HepG2 (cell line): Measurements from ENCODE around the gene CDH12. TPM values are rescaled to one million over a fixed set of nuclear protein-coding genes. Genes with fewer than 3 reads are reported as not detected.

Experiments
- ATAC-seq: fragments of 200-7000 bp; cut with Tn5 transposase; 3 replicates; pipeline ENCODE4 v1.9.1; 2020; ENCODE audit warnings: mild to moderate bottlenecking, moderate library complexity
- BruUV-seq: library from RNA; stranded (reverse); fragments of 400-500 nt; replicated peaks from 2 replicates; lab custom pipeline; 2021; lab: Mats Ljungman, UMichigan
- CTCF ChIA-PET: fragments of 300-600 bp; formaldehyde crosslinking; extraction: SDS; loops from one replicate; lab custom pipeline; 2021; ENCODE audit warnings: low total read pairs, inconsistent platforms, low intra/inter-chr PET ratio; lab: Yijun Ruan, JAX
- POLR2A ChIA-PET: fragments of 350-600 bp; sonication (Branson Sonifier 250); formaldehyde crosslinking; loops from one replicate; lab custom pipeline; 2020; ENCODE audit warnings: antibody characterized with exemption, inconsistent platforms; lab: Yijun Ruan, JAX
- DNase-seq: peaks from one replicate; pipeline ENCODE4 v3.0.0-alpha.2; 2015; ENCODE audit warnings: low spot score
- FAIRE-seq: peaks from 3 replicates; lab custom pipeline; 2011; peaks lifted over from hg19 to GRCh38; lab: Jason Lieb, UNC
- H2AFZ ChIP-seq: one replicate; pipeline ENCODE4 v1.6.1; 2011; ENCODE audit warnings: low read length, inconsistent platforms
- H3K27ac ChIP-seq: fragments of 300-600 bp; 3 replicates; pipeline ENCODE4 v1.8.0; 2011; ENCODE audit warnings: mixed run types, mild to moderate bottlenecking, mixed read lengths, low read length, inconsistent platforms; ENCODE audit not compliant: insufficient read depth; ENCODE audit errors: extremely low read length
- H3K27me3 ChIP-seq, 2 experiments: fragments of 200-600 bp in 1 of 2; 2 replicates in 1 of 2; 3 replicates in 1 of 2; pipeline versions ENCODE4 v1.6.0 to v1.8.0; 2011; ENCODE audit warnings: low read length in 2 of 2, mild to moderate bottlenecking in 2 of 2, moderate library complexity in 2 of 2, inconsistent platforms in 1 of 2; ENCODE audit not compliant: insufficient read depth in 2 of 2, control insufficient read depth in 1 of 2
- H3K36me3 ChIP-seq, 2 experiments: fragments of 200-600 bp in 1 of 2; replicated peaks in 1 of 2; 2 replicates in 1 of 2; 3 replicates in 1 of 2; pipeline versions ENCODE4 v1.5.1 to v1.8.0; 2011; ENCODE audit warnings: low read length in 2 of 2, inconsistent platforms in 1 of 2; ENCODE audit not compliant: insufficient read depth in 2 of 2, control insufficient read depth in 1 of 2
- H3K4me1 ChIP-seq: 2 replicates; pipeline ENCODE4 v1.5.1; 2012; ENCODE audit warnings: low read length, inconsistent platforms; ENCODE audit not compliant: insufficient read depth
- H3K4me2 ChIP-seq: 2 replicates; pipeline ENCODE4 v1.6.0; 2011; ENCODE audit warnings: low read depth, low read length, inconsistent platforms
- H3K4me3 ChIP-seq, 3 experiments: fragments of 200-600 bp in 1 of 3; sonication (generic), shearing (Covaris generic) in 1 of 3; replicated peaks in 1 of 3; 2 replicates each; pipeline ENCODE4 v1.5.1; 2011 to 2016; ENCODE audit warnings: low read length in 3 of 3, inconsistent platforms in 2 of 3, low read depth in 2 of 3, mild to moderate bottlenecking in 2 of 3, control low read depth in 1 of 3, mixed read lengths in 1 of 3; ENCODE audit not compliant: insufficient read depth in 1 of 3
- H3K79me2 ChIP-seq: one replicate; pipeline ENCODE4 v1.6.1; 2011; ENCODE audit warnings: low read length, inconsistent platforms; ENCODE audit not compliant: insufficient read depth
- H3K9ac ChIP-seq: 2 replicates; pipeline ENCODE4 v1.6.0; 2011; ENCODE audit warnings: mild to moderate bottlenecking, low read depth, low read length, inconsistent platforms; ENCODE audit not compliant: insufficient read depth
- H3K9me3 ChIP-seq: 2 replicates; pipeline ENCODE4 v1.5.1; 2012; ENCODE audit warnings: mild to moderate bottlenecking, low read length
- H4K20me1 ChIP-seq: 2 replicates; pipeline ENCODE4 v1.6.0; 2011; ENCODE audit warnings: inconsistent platforms, mild to moderate bottlenecking, low read length, moderate library complexity; ENCODE audit not compliant: insufficient read depth
- ARNT2 ChIP-seq: sonication (generic); formaldehyde crosslinking; IDR thresholded peaks from 2 replicates; pipeline ENCODE4 v1.8.0; 2022; ENCODE audit warnings: mild to moderate bottlenecking, low read depth, missing genetic modification reagents, moderate library complexity
- ERF ChIP-seq: IDR thresholded peaks from 2 replicates; pipeline ENCODE4 v1.6.1; 2018; ENCODE audit warnings: missing biosample characterization, missing genetic modification reagents
- GZF1 ChIP-seq: sonication (generic); formaldehyde crosslinking; IDR thresholded peaks from 2 replicates; pipeline ENCODE4 v1.5.1; 2020; ENCODE audit warnings: mild to moderate bottlenecking, missing genetic modification reagents
- RFXANK ChIP-seq: IDR thresholded peaks from 2 replicates; pipeline ENCODE4 v1.6.1; 2016
- ZBTB44 ChIP-seq: sonication (generic); formaldehyde crosslinking; IDR thresholded peaks from 2 replicates; pipeline ENCODE4 v1.4.0; 2020; ENCODE audit warnings: missing genetic modification reagents
- ZNF281 ChIP-seq: sonication (generic); formaldehyde crosslinking; IDR thresholded peaks from 2 replicates; pipeline ENCODE4 v1.4.0; 2020; ENCODE audit warnings: missing genetic modification reagents, borderline replicate concordance
- ZNF790 ChIP-seq: sonication (generic); formaldehyde crosslinking; IDR thresholded peaks from 2 replicates; pipeline ENCODE4 v1.8.0; 2022; ENCODE audit warnings: missing genetic modification reagents, mild to moderate bottlenecking, borderline replicate concordance
- ZNF792 ChIP-seq: IDR thresholded peaks from 2 replicates; pipeline ENCODE4 v1.6.1; 2016
- WGBS: methylation state at CpG from one replicate; pipeline ENCODE4 v1.1.6; 2017; ENCODE audit warnings: low lambda C conversion rate; 5-methylcytosine and 5-hydroxymethylcytosine counted together
- in situ Hi-C: cut with HindIII; loops from 2 replicates; pipeline ENCODE4 v1.10.0; 2017; ENCODE audit warnings: low pct_unique_long_range_greater_than_20kb; ENCODE audit not compliant: extremely low pct_ligation_motif_present
- intact Hi-C: fragments of 100-400 bp; cut with micrococcal nuclease; formaldehyde crosslinking; loops from one replicate; pipeline ENCODE4 v1.10.0; 2022; ENCODE audit not compliant: unreplicated experiment
- polyA plus RNA-seq, 8 experiments: library from polyadenylated mRNA; depleted of rRNA in 3 of 8; stranded (reverse) in 7 of 8; unstranded in 1 of 8; fragments of >200 nt; fragmentation: Illumina TruSeq in 4 of 8; extraction: Trizol in 4 of 8; gene quantifications; 2 replicates each; pipeline versions ENCODE4 v1.2.1 to v1.2.3, GENCODE V29; 2011 to 2016; ENCODE audit warnings: low read depth in 4 of 8, missing spikeins in 1 of 8, mixed read lengths in 1 of 8; ENCODE audit not compliant: insufficient read depth in 1 of 8
- total RNA-seq, 5 experiments: library from RNA; depleted of rRNA; stranded (reverse); fragments of >200 nt; fragmentation: Illumina TruSeq; extraction: Trizol; gene quantifications; 2 replicates each; pipeline ENCODE4 v1.2.3, GENCODE V29; 2016; ENCODE audit warnings: low read depth in 1 of 5

CDH12 gene
- total and polyA plus RNA-seq, 2 of the 13 experiments (the other 11 are each of a cell fraction or from before 2014, with no cell fraction given), result not detected

GRCh38 chr5:21807953-21808352, 1045.2 kb downstream of the CDH12 start:
- H3K27ac ChIP-seq, result no peak overlapping the region
- ATAC-seq, result no peak
- DNase-seq, result no peak
- intact Hi-C loops, result loop anchor here (10.0 kb wide), 1 partner anchor 833 kb away; no protein-coding TSS in a partner anchor
- H3K4me1 ChIP-seq, result no peaks in the 10 kb centered on the region
- ChIA-PET POLR2A (no interaction called here), CTCF (no interaction called here)
- TF ChIP-seq ARNT2 (CRISPR knock-in tag) (no peak), GZF1 (CRISPR knock-in tag) (no peak), ZNF792 (CRISPR knock-in tag) (no peak), RFXANK (CRISPR knock-in tag) (no peak)
- no peaks in the 10 kb centered on the region for H4K20me1 ChIP-seq
- H3K9me3 ChIP-seq, result no peaks in the 10 kb centered on the region
- no peaks in the 10 kb centered on the region for H3K27me3 ChIP-seq
- no peaks in the 10 kb centered on the region for H3K36me3 ChIP-seq
- WGBS, result 2% methylated on average over 5 of the region's 5 CpGs
- no peak overlapping the region for H3K4me3 ChIP-seq
- H3K79me2 ChIP-seq, result no peaks in the 10 kb centered on the region
- in situ Hi-C loops, result no loop called here
- no peak overlapping the region for H2AFZ ChIP-seq
- H3K9ac ChIP-seq, result no peak overlapping the region
- H3K4me2 ChIP-seq, result no peak overlapping the region
- FAIRE-seq, result no peak
- BruUV-seq, result no TSS peak

DNA sequence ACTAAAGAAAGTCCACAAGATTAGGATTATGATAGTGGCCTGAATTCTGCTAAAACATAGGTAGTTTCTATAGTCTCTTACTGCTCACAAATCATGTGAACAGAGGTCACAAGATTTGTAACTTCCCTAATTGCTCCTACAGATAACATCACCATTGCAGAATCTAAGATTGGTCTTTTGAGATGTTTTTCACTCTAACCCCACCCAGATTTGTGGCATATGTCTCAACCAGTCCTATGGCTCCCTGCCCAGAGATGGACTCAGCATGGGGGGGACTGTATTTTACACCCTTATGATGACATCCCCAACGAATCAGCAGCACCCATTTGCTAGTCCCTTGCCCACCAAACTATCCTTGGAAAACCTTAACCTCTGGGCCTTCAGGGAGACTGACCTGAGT, 1046.2 kb downstream of the CDH12 start:
- Histone ChIP-seq H3K36me3 (no peaks in the 10 kb centered on the region), H3K4me2 (no peak overlapping the region), H4K20me1 (no peaks in the 10 kb centered on the region), H3K27me3 (no peaks in the 10 kb centered on the region), H3K4me3 (no peak overlapping the region), H3K79me2 (no peaks in the 10 kb centered on the region), H3K27ac (no peak overlapping the region), H3K4me1 (no peaks in the 10 kb centered on the region), H2AFZ (no peak overlapping the region), H3K9ac (no peak overlapping the region), H3K9me3 (no peaks in the 10 kb centered on the region)
- TF ChIP-seq ZBTB44 (CRISPR knock-in tag) (no peak), ZNF281 (no peak), ZNF790 (CRISPR knock-in tag) (no peak), ERF (no peak)
- POLR2A ChIA-PET, result no interaction called here
- CTCF ChIA-PET, result no interaction called here
- intact Hi-C loops, result loop anchor here (10.0 kb wide), 1 partner anchor 832 kb away; no protein-coding TSS in a partner anchor
- WGBS, result 0% methylated on average over 1 of the region's 1 CpG
- in situ Hi-C loops, result no loop called here
- ATAC-seq (no peak), DNase-seq (no peak), FAIRE-seq (no peak)
- no TSS peak for BruUV-seq
